ENCODE measurements around the gene GCN1. TPM values are rescaled to one million over a fixed set of nuclear protein-coding genes. Genes with fewer than 3 reads are reported as not detected.

Gene GCN1
- total RNA-seq, 2 experiments from 2014 or later = 217 to 343 TPM

DNA sequence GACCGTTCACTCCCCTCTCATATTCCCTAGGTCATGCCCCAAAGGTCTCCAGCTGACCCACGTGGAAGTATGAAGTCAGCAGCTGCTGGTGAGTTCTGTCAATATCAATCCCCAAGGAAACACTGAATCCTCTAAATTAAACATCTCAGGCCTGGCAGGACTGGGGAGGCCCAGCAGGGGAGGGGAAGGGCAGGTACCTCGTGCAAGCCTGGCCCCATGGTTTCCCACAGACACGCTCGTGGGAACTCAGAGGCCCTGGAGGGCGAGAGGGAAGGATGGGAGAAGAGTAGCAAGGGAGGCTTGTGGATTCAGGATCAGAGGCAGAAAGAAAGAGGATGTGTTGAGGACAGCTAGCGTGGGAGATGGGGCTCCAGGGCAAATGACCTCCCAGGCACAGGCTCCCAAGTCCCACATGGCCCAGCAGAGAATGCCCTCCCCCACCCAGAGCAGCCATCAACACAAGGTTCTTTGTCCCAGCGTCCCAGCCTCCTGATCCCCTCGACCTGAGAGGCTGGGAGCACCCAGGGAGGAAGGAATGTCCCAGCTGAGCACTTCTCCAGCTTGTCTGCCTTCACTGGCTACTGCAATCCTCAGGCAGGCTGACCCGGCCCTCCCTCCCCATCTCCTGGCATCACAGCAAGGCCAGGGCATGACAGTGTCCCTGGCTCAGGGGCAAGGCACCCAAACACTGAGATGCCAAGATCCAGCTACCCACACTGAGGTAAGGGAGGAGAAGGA lies 26.5 kb upstream of the GCN1 start:
- CTCF ChIA-PET (ENCODE audit: unreplicated experiment) = no interaction called here
- POLR2A ChIA-PET = interaction anchor here (1.1 kb wide), 1 partner anchor 70 kb away, joined by 5 read pairs; the partner anchor contains the start of gene RNU4-2
- H3K9me2 ChIP-seq (ENCODE audit: insufficient read depth, low read length) = no peaks in the 10 kb centered on the region
- H2AFZ ChIP-seq (ENCODE audit: low read length) = no peak overlapping the region
- H3K9me3 ChIP-seq (ENCODE audit: low read length) = no peaks in the 10 kb centered on the region
- no peaks in the 10 kb centered on the region for H3K79me2 ChIP-seq (ENCODE audit: insufficient read depth, low read depth, low read length)
- H3K4me1 ChIP-seq (ENCODE audit: insufficient read depth, low read length, poor library complexity, severe bottlenecking) = peaks cover 6% of the 10 kb centered on the region
- no peak overlapping the region for H3K27ac ChIP-seq (ENCODE audit: low read depth, low read length, poor library complexity, severe bottlenecking)
- H3K4me3 ChIP-seq (ENCODE audit: low read depth, low read length, poor library complexity, severe bottlenecking) = no peak overlapping the region
- no peak overlapping the region for H3K4me2 ChIP-seq (ENCODE audit: low read length)
- H3K36me3 ChIP-seq (ENCODE audit: insufficient read depth, low read length) = no peaks in the 10 kb centered on the region
- H4K20me1 ChIP-seq (ENCODE audit: insufficient read depth, low read length) = no peaks in the 10 kb centered on the region
- intact Hi-C loops (cut with micrococcal nuclease; ENCODE audit: unreplicated experiment) = loop anchor here (10.0 kb wide), 1 partner anchor 214 kb away; the partner anchor contains the start of gene COX6A1
- no peak for DNase-seq (ENCODE audit: low spot score)
- TF ChIP-seq CTCF (conservative IDR thresholded peaks at IDR 0.05; ENCODE audit: low read length) = no peak
- no peak for TF ChIP-seq EZH2phosphoT487 (IDR thresholded peaks at IDR 0.05; ENCODE audit: borderline replicate concordance, low read depth, low read length)
- no TSS peak for BruUV-seq (replicated peaks)

GRCh38 chr12:120218680-120219606 lies 24.4 kb upstream of the GCN1 start:
- no peaks in the 10 kb centered on the region for H3K79me2 ChIP-seq (ENCODE audit: insufficient read depth, low read depth, low read length)
- H4K20me1 ChIP-seq (ENCODE audit: insufficient read depth, low read length) = no peaks in the 10 kb centered on the region
- intact Hi-C loops (cut with micrococcal nuclease; ENCODE audit: unreplicated experiment) = no loop called here
- H3K9me2 ChIP-seq (ENCODE audit: insufficient read depth, low read length) = no peaks in the 10 kb centered on the region
- H3K9me3 ChIP-seq (ENCODE audit: low read length) = no peaks in the 10 kb centered on the region
- H3K4me3 ChIP-seq (ENCODE audit: low read depth, low read length, poor library complexity, severe bottlenecking) = no peak overlapping the region
- H3K4me2 ChIP-seq (ENCODE audit: low read length) = no peak overlapping the region
- no peak for DNase-seq (ENCODE audit: low spot score)
- H3K4me1 ChIP-seq (ENCODE audit: insufficient read depth, low read length, poor library complexity, severe bottlenecking) = no peaks in the 10 kb centered on the region
- POLR2A ChIA-PET = interaction anchor here (0.6 to 1.3 kb wide), 4 partner anchors 12 to 681 kb away, joined by 3 to 7 read pairs (median 4); partner anchors contain the start of gene RPLP0
- no peaks in the 10 kb centered on the region for H3K36me3 ChIP-seq (ENCODE audit: insufficient read depth, low read length)
- no peak overlapping the region for H3K27ac ChIP-seq (ENCODE audit: low read depth, low read length, poor library complexity, severe bottlenecking)
- no TSS peak for BruUV-seq (replicated peaks)
- TF ChIP-seq CTCF (conservative IDR thresholded peaks at IDR 0.05; ENCODE audit: low read length) (no peak), EZH2phosphoT487 (IDR thresholded peaks at IDR 0.05; ENCODE audit: borderline replicate concordance, low read depth, low read length) (no peak)
- CTCF ChIA-PET (ENCODE audit: unreplicated experiment) = no interaction called here
- no peak overlapping the region for H2AFZ ChIP-seq (ENCODE audit: low read length)

Data from OCI-LY7 (cell line).